H54 (cell line): ENCODE results near the gene TRIM65.
A peak's percentile ranks its signal among the peaks of the same experiment; 100 is the strongest.

ENCODE experiments used
- DNase-seq: peaks from one replicate; pipeline ENCODE4 v3.0.0; 2011; ENCODE audit warnings: low spot score, mixed read lengths; ENCODE audit not compliant: insufficient read length
- FAIRE-seq: peaks from 3 replicates; lab custom pipeline; 2011; peaks lifted over from hg19 to GRCh38; lab: Jason Lieb, UNC
- POLR2A ChIP-seq: IDR thresholded peaks from 2 replicates; pipeline ENCODE4 v1.6.1; 2011; ENCODE audit warnings: low read depth, mild to moderate bottlenecking, low read length

TRIM65 gene

GRCh38 chr17:75881678-75882454 lies 14.9 kb downstream of the TRIM65 start:
- DNase-seq: no peak
- no peak for TF ChIP-seq POLR2A
- no peak for FAIRE-seq

- TF ChIP-seq POLR2A: no peak
- FAIRE-seq: no peak
- DNase-seq: no peak
These were observed 16.5 kb downstream of the TRIM65 start for GRCh38 chr17:75880266-75880665.

DNA sequence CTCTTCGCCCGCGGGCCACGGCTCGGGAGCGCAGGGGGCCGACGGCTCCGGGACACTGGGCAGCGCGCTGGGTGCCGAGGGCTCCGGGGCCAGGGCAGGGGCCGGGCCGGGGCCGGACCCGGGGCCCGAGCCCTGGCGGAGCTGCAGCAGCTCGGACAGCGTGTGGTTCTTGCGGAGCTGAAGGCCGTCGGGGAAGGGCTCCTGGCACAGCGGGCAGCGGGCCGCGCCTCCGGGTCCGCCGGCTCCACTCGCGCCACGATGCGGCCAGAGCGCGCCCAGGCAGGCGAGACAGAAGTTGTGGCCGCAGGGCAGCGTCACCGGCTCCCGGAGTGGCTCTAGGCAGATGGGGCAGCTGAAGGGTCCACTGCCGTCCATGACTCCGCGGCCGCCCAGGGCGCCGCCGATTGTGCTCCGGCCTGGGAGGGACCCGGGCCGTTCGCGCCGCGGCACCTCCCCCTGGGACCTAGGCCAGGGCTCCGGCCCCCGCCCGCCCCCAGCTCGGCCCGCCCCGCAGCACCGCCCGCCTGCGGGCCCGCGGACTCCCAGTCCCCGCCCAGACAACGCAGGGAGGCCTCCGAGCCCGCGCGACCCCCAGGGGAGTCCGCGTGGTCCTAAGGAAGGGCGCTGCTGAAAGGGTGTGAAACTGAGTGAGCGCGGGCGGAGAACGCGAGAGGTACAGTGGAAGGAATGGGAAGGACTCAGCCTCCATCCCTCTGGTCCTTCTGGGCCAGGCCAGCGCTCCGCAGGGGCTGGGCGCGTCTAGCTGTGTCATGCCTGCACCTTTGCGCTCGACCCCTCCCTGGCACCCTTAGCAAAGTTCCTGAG lies 18.4 kb downstream of the TRIM65 start, which contains the start of gene TRIM47:
Gene TRIM47, minus strand, starts transcription at position 408 of the 825 bp plus-strand sequence. Its CDS starts 33 bp downstream, at position 375.
- FAIRE-seq (no peak), DNase-seq (peak; percentile 77)
- TF ChIP-seq POLR2A: peak; percentile 76

DNA sequence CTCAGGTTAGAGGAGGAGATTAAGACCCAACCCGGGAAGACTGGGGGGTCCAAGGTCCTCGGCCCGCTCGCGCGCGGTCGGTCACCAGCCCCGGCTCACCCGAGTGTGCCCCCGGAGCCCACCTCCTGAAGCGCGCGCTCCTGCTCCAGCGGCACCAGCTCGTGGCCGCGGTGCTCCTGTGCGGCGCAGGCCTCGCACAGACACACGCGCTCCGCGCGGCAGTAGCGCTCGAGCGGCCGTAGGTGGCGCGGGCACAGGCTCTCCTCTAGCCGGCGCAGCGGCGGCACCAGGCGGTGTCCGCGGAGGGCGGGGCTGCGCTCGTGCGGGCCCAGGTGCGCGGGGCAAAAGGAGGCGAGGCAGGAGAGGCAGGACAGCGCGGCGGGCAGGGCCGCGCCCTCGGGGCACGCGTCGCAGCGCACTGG lies 19.0 kb downstream of the TRIM65 start:
- TF ChIP-seq POLR2A: peak; percentile 44; the same call in 1 of the 2 replicates
- no peak for DNase-seq
- FAIRE-seq: no peak

GRCh38 chr17:75876938-75877751 lies 19.6 kb downstream of the TRIM65 start:
- peak; percentile 41; the same call in 1 of the 2 replicates for TF ChIP-seq POLR2A
- DNase-seq: peak; percentile 91
- peak; percentile 48 for FAIRE-seq

GRCh38 chr17:75876190-75876937 lies 20.4 kb downstream of the TRIM65 start:
- no peak; the same call in 1 of the 2 replicates for TF ChIP-seq POLR2A
- no peak for DNase-seq
- no peak for FAIRE-seq

- DNase-seq (peak; percentile 84), FAIRE-seq (no peak)
- no peak for TF ChIP-seq POLR2A
These were observed 20.9 kb downstream of the TRIM65 start for GRCh38 chr17:75875940-75876189.

DNA sequence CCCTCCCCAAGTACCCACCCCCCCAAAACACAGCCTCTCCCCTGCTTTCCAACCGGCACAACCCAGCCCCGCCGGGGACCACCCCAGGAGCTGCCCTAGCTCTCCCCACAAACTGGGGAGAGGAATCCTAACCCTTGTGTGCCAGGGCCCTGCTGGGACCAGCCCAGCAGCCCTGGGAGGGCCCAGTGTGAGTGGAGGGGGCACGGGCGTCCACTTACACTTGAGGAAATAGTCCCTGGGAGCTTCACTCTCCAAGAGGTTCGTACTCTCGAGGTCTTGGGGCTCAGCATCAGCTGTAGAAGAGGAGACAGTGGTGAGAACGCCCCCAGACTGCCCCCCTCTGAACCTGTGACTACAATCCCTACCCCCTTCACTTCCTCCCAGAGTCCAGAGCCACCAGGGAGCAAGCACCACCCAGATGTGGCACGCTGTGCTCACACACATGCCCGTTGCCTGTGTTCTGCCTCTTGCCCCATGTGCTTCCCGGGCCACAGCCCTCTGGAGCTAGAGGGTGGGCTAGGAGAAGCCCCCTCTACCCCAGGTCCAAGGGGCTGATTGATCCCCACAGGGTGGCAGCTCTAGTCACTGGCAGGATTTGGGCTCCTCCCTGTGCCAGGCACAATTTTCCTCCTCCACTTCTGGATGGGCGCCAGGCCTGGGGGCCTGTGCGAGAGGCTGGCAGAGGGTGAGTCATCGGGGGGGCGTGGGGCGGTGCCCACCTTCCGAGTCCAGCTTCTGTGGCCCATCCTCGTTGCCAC lies 21.4 kb downstream of the TRIM65 start:
- no peak for DNase-seq
- TF ChIP-seq POLR2A: no peak
- no peak for FAIRE-seq

- TF ChIP-seq POLR2A: no peak
- DNase-seq: no peak
- FAIRE-seq: no peak
These were observed 22.2 kb downstream of the TRIM65 start for GRCh38 chr17:75874323-75875181.

- FAIRE-seq (no peak), DNase-seq (no peak)
- TF ChIP-seq POLR2A: no peak
These were observed 23.0 kb downstream of the TRIM65 start for GRCh38 chr17:75873587-75874322.
